Endothelial cell (in vitro differentiated cells): ENCODE measurements around the gene ZNF618. TPM values are rescaled to one million over a fixed set of nuclear protein-coding genes. Genes with fewer than 3 reads are reported as not detected.

Experiments
- DNase-seq: peaks from one replicate; pipeline ENCODE4 v3.0.0; 2021; ENCODE audit warnings: low spot score
- H3K27ac Mint-ChIP-seq: one replicate; pipeline ENCODE4 v1.8.0; 2021; ENCODE audit warnings: mixed read lengths, inconsistent platforms; ENCODE audit not compliant: unreplicated experiment
- H3K27me3 Mint-ChIP-seq: one replicate; pipeline ENCODE4 v1.8.0; 2021; ENCODE audit warnings: mild to moderate bottlenecking, moderate library complexity, mixed read lengths, inconsistent platforms; ENCODE audit not compliant: unreplicated experiment
- H3K36me3 Mint-ChIP-seq: one replicate; pipeline ENCODE4 v1.8.0; 2021; ENCODE audit warnings: mild to moderate bottlenecking, low read depth, mixed read lengths, inconsistent platforms; ENCODE audit not compliant: unreplicated experiment
- H3K4me1 Mint-ChIP-seq: one replicate; pipeline ENCODE4 v1.8.0; 2021; ENCODE audit warnings: mild to moderate bottlenecking, mixed read lengths, inconsistent platforms; ENCODE audit not compliant: unreplicated experiment
- H3K4me3 Mint-ChIP-seq: one replicate; pipeline ENCODE4 v1.8.0; 2021; ENCODE audit warnings: mild to moderate bottlenecking, mixed read lengths, inconsistent platforms; ENCODE audit not compliant: unreplicated experiment
- H3K9me3 Mint-ChIP-seq: one replicate; pipeline ENCODE4 v1.8.0; 2021; ENCODE audit warnings: mixed read lengths, inconsistent platforms; ENCODE audit not compliant: unreplicated experiment
- CTCF ChIP-seq: fragments of 200-600 bp; sonication (generic); IDR thresholded peaks from one replicate; pipeline ENCODE4 v1.5.0; 2021; ENCODE audit warnings: antibody characterized with exemption; ENCODE audit not compliant: unreplicated experiment
- long read RNA-seq: library from polyadenylated mRNA; unstranded; transcript quantifications from one replicate; pipeline ENCODE4 v2.0.0, GENCODE V29; 2020; ENCODE audit not compliant: unreplicated experiment
- total RNA-seq: library from RNA; stranded (reverse); fragmentation: NEBNext Ultra II Directional; extraction: Animal tissue kit (Norgen Biotek cat#: 25700); gene quantifications from one replicate; pipeline ENCODE4 v1.2.1, GENCODE V29; 2021; ENCODE audit not compliant: unreplicated experiment

Gene ZNF618
- 35.0 TPM for total RNA-seq
- long read RNA-seq, partial matches to known transcripts, result 0 of 6 reads
- long read RNA-seq, other reads (novel, unspliced or antisense), result 6 of 6 reads

GRCh38 chr9:113876151-113876992, at the start of gene ZNF618:
ZNF618 (plus strand) TSS chr9:113876309; CDS start chr9:113876381, 72 bp downstream.
- peak within 1 kb of the TSS; percentile 80 for H3K27ac Mint-ChIP-seq
- peak; percentile 55 for DNase-seq

GRCh38 chr9:113828221-113828620, 47.9 kb upstream of the ZNF618 start:
- DNase-seq, result no peak
- Mint-ChIP-seq H3K36me3 (peaks cover 3% of the 10 kb centered on the region), H3K9me3 (no peaks in the 10 kb centered on the region), H3K27me3 (peaks cover 1% of the 10 kb centered on the region), H3K4me1 (no peaks in the 10 kb centered on the region), H3K27ac (no peak overlapping the region), H3K4me3 (no peak overlapping the region)
- no peak for TF ChIP-seq CTCF

More at GRCh38 chr9:113876151-113876992, at the start of gene ZNF618:
- Mint-ChIP-seq H3K9me3 (no peaks in the 10 kb centered on the region), H3K4me3 (peak within 1 kb of the TSS; percentile 99), H3K4me1 (peaks cover 6% of the 10 kb centered on the region), H3K36me3 (no peaks in the 10 kb centered on the region), H3K27me3 (peaks cover 2% of the 10 kb centered on the region)
- TF ChIP-seq CTCF, result peak; percentile 79

GRCh38 chr9:113837334-113837733, 38.8 kb upstream of the ZNF618 start:
- Mint-ChIP-seq H3K27ac (no peak overlapping the region), H3K4me1 (no peaks in the 10 kb centered on the region), H3K27me3 (no peaks in the 10 kb centered on the region), H3K4me3 (no peak overlapping the region), H3K9me3 (no peaks in the 10 kb centered on the region), H3K36me3 (no peaks in the 10 kb centered on the region)
- TF ChIP-seq CTCF, result no peak
- DNase-seq, result no peak

GRCh38 chr9:113842086-113842485, 34.0 kb upstream of the ZNF618 start:
- no peaks in the 10 kb centered on the region for H3K4me1 Mint-ChIP-seq

More at GRCh38 chr9:113842086-113842485, 34.0 kb upstream of the ZNF618 start:
- H3K4me3 Mint-ChIP-seq, result no peak overlapping the region
- no peaks in the 10 kb centered on the region for H3K27me3 Mint-ChIP-seq
- H3K9me3 Mint-ChIP-seq, result no peaks in the 10 kb centered on the region
- H3K27ac Mint-ChIP-seq, result no peak overlapping the region
- no peak for TF ChIP-seq CTCF
- DNase-seq, result no peak
- H3K36me3 Mint-ChIP-seq, result no peaks in the 10 kb centered on the region
